ENCODE data around the gene MSI2.

GRCh38 chr17:57667461-57667923 lies 411.2 kb downstream of the MSI2 start:
- TF ChIP-seq CTCF (conservative IDR thresholded peaks at IDR 0.05; ENCODE audit: low read length) (no peak), EZH2phosphoT487 (IDR thresholded peaks at IDR 0.05; ENCODE audit: borderline replicate concordance, low read depth, low read length) (no peak)
